H1 (cell line): ENCODE data around the gene ST8SIA2. TPM values are rescaled to one million over a fixed set of nuclear protein-coding genes. Genes with fewer than 3 reads are reported as not detected.

Experiments used
- CTCF ChIA-PET: fragments of 300-600 bp; sonication (Branson Sonifier 250); formaldehyde crosslinking; loops from one replicate; lab custom pipeline; 2021; ENCODE audit not compliant: partially characterized antibody; lab: Charles Lee
- POLR2A ChIA-PET: fragments of 300-600 bp; sonication (Branson Sonifier 250); formaldehyde crosslinking; loops from one replicate; lab custom pipeline; 2021; ENCODE audit warnings: inconsistent platforms; ENCODE audit not compliant: partially characterized antibody; lab: Charles Lee
- DNase-seq, 2 experiments: peaks; one replicate each; pipeline versions ENCODE4 v3.0.0 to v3.0.0-alpha.2; 2010 to 2022; ENCODE audit warnings: low spot score in 2 of 2, low read depth in 1 of 2, mixed read lengths in 1 of 2
- FAIRE-seq: peaks from 2 replicates; lab custom pipeline; 2011; peaks lifted over from hg19 to GRCh38; lab: Jason Lieb, UNC
- H2AFZ ChIP-seq: 2 replicates; pipeline ENCODE4 v1.8.1; 2012; ENCODE audit warnings: low read length, inconsistent platforms
- H2AK5ac ChIP-seq: 2 replicates; pipeline ENCODE4 v1.6.1; 2013; ENCODE audit warnings: low read depth, low read length
- H2BK120ac ChIP-seq: replicated peaks from 2 replicates; pipeline ENCODE3; 2013; ENCODE audit warnings: low read depth, low read length, inconsistent platforms
- H2BK12ac ChIP-seq: 2 replicates; pipeline ENCODE4 v1.6.1; 2013; ENCODE audit warnings: low read depth, low read length
- H2BK15ac ChIP-seq: 2 replicates; pipeline ENCODE4 v1.6.1; 2013; ENCODE audit warnings: low read length
- H2BK20ac ChIP-seq: 2 replicates; pipeline ENCODE4 v1.6.1; 2013; ENCODE audit warnings: low read length
- H2BK5ac ChIP-seq: 2 replicates; pipeline ENCODE4 v1.6.1; 2013; ENCODE audit warnings: low read depth, low read length
- H3K14ac ChIP-seq: 2 replicates; pipeline ENCODE4 v1.6.1; 2013; ENCODE audit warnings: inconsistent platforms; ENCODE audit not compliant: insufficient read length
- H3K18ac ChIP-seq: 2 replicates; pipeline ENCODE4 v1.6.1; 2013; ENCODE audit warnings: low read length; ENCODE audit errors: extremely low read depth
- H3K23ac ChIP-seq: 2 replicates; pipeline ENCODE4 v1.6.1; 2013; ENCODE audit warnings: inconsistent platforms; ENCODE audit not compliant: insufficient read length
- H3K23me2 ChIP-seq: 2 replicates; pipeline ENCODE4 v1.6.1; 2013; ENCODE audit warnings: low read depth, low read length
- H3K27ac ChIP-seq: 2 replicates; pipeline ENCODE4 v1.6.1; 2011; ENCODE audit warnings: low read depth, low read length, inconsistent platforms
- H3K27me3 ChIP-seq, 4 experiments: replicated peaks in 1 of 4; 1 replicate in 1 of 4; 2 replicates in 3 of 4; pipeline versions ENCODE4 v1.6.1 to v1.8.1; 2011 to 2013; ENCODE audit warnings: low read length in 3 of 4, mild to moderate bottlenecking in 3 of 4, inconsistent platforms in 2 of 4, mixed read lengths in 2 of 4, moderate library complexity in 1 of 4; ENCODE audit not compliant: control insufficient read depth in 3 of 4, insufficient read depth in 3 of 4; ENCODE audit errors: extremely low read depth in 1 of 4
- H3K36me3 ChIP-seq, 4 experiments: 2 replicates each; pipeline versions ENCODE4 v1.6.1 to v1.8.1; 2011 to 2013; ENCODE audit warnings: mild to moderate bottlenecking in 4 of 4, low read length in 3 of 4, moderate library complexity in 2 of 4, control low read depth in 1 of 4, inconsistent platforms in 1 of 4; ENCODE audit not compliant: insufficient read depth in 4 of 4, control insufficient read depth in 2 of 4
- H3K4ac ChIP-seq: replicated peaks from 2 replicates; pipeline ENCODE3; 2013; ENCODE audit warnings: low read length, low read depth, mixed read lengths, inconsistent platforms; ENCODE audit not compliant: insufficient read length
- H3K4me1 ChIP-seq, 4 experiments: replicated peaks in 1 of 4; 1 replicate in 1 of 4; 2 replicates in 3 of 4; pipeline versions ENCODE4 v1.6.1 to v1.8.1; 2011 to 2013; ENCODE audit warnings: low read length in 3 of 4, inconsistent platforms in 2 of 4, mixed read lengths in 1 of 4; ENCODE audit not compliant: insufficient read depth in 4 of 4, control insufficient read depth in 3 of 4
- H3K4me2 ChIP-seq, 2 experiments: 2 replicates each; pipeline versions ENCODE4 v1.6.1 to v1.8.1; 2011 to 2013; ENCODE audit warnings: low read depth in 2 of 2, low read length in 2 of 2, control low read depth in 1 of 2, inconsistent platforms in 1 of 2, mild to moderate bottlenecking in 1 of 2; ENCODE audit not compliant: insufficient read depth in 1 of 2
- H3K4me3 ChIP-seq, 4 experiments: fragments of 200-600, 300-600 bp in 1 of 4; sonication (generic), shearing (Covaris generic), sonication (Bioruptor Twin) in 1 of 4; 2 replicates each; pipeline versions ENCODE4 v1.5.1 to v1.8.1; 2011 to 2016; ENCODE audit warnings: low read length in 4 of 4, low read depth in 3 of 4, control low read depth in 2 of 4, inconsistent platforms in 2 of 4, mild to moderate bottlenecking in 2 of 4, mixed read lengths in 1 of 4, moderate library complexity in 1 of 4; ENCODE audit not compliant: insufficient read depth in 2 of 4; ENCODE audit errors: extremely low read depth in 1 of 4
- H3K56ac ChIP-seq: replicated peaks from 2 replicates; pipeline ENCODE3; 2013; ENCODE audit warnings: low read depth, mild to moderate bottlenecking, mixed read lengths, low read length, inconsistent platforms; ENCODE audit not compliant: insufficient read length
- H3K79me1 ChIP-seq: 2 replicates; pipeline ENCODE4 v1.6.1; 2013; ENCODE audit warnings: low read depth, low read length, control low read depth
- H3K79me2 ChIP-seq, 2 experiments: 2 replicates each; pipeline versions ENCODE4 v1.6.1 to v1.8.1; 2012 to 2013; ENCODE audit warnings: low read length in 2 of 2, mild to moderate bottlenecking in 2 of 2, inconsistent platforms in 1 of 2; ENCODE audit not compliant: insufficient read depth in 2 of 2, control insufficient read depth in 1 of 2
- H3K9ac ChIP-seq, 4 experiments: replicated peaks in 1 of 4; 1 replicate in 1 of 4; 2 replicates in 3 of 4; pipeline versions ENCODE4 v1.6.1 to v1.8.1; 2011 to 2013; ENCODE audit warnings: low read depth in 3 of 4, low read length in 3 of 4, control low read depth in 2 of 4, mild to moderate bottlenecking in 2 of 4, moderate library complexity in 2 of 4, inconsistent platforms in 1 of 4; ENCODE audit errors: extremely low read depth in 1 of 4
- H3K9me3 ChIP-seq, 2 experiments: 2 replicates each; pipeline versions ENCODE4 v1.6.1 to v1.8.1; 2012 to 2013; ENCODE audit warnings: mild to moderate bottlenecking in 2 of 2, moderate library complexity in 2 of 2, control low read depth in 1 of 2, inconsistent platforms in 1 of 2, low read depth in 1 of 2, low read length in 1 of 2, mixed read lengths in 1 of 2; ENCODE audit not compliant: insufficient read depth in 2 of 2
- H4K20me1 ChIP-seq, 2 experiments: replicated peaks in 1 of 2; 2 replicates each; pipeline versions ENCODE3 to v1.8.1; 2011 to 2013; ENCODE audit warnings: inconsistent platforms in 2 of 2, low read length in 2 of 2, mild to moderate bottlenecking in 1 of 2; ENCODE audit not compliant: insufficient read depth in 2 of 2, control insufficient read depth in 1 of 2
- H4K5ac ChIP-seq: 2 replicates; pipeline ENCODE4 v1.6.1; 2013; ENCODE audit warnings: low read length, low read depth, mixed read lengths, inconsistent platforms; ENCODE audit not compliant: insufficient read length
- H4K8ac ChIP-seq: 2 replicates; pipeline ENCODE4 v1.8.0; 2013; ENCODE audit warnings: mild to moderate bottlenecking, moderate library complexity, low read length, inconsistent platforms; ENCODE audit not compliant: insufficient read depth; ENCODE audit errors: extremely low read depth
- H4K91ac ChIP-seq: replicated peaks from 2 replicates; pipeline ENCODE3; 2013; ENCODE audit warnings: low read length, mixed read lengths, inconsistent platforms; ENCODE audit not compliant: insufficient read length
- ATF2 ChIP-seq: IDR thresholded peaks from 2 replicates; pipeline ENCODE4 v1.6.1; 2012; ENCODE audit warnings: low read length, inconsistent platforms
- CBX5 ChIP-seq: fragments of 300-800, 300-1000 bp; sonication (generic); IDR thresholded peaks from 2 replicates; pipeline ENCODE4 v1.7.1; 2016; ENCODE audit warnings: antibody characterized with exemption, low read length, low read depth
- CEBPB ChIP-seq: IDR thresholded peaks from 2 replicates; pipeline ENCODE4 v1.6.1; 2012; ENCODE audit warnings: low read depth, low read length
- CREB1 ChIP-seq: IDR thresholded peaks from 2 replicates; pipeline ENCODE4 v1.6.1; 2012; ENCODE audit warnings: inconsistent platforms
- GABPA ChIP-seq: IDR thresholded peaks from 2 replicates; pipeline ENCODE4 v1.6.1; 2011; ENCODE audit warnings: mild to moderate bottlenecking, low read length, moderate library complexity, borderline replicate concordance; ENCODE audit not compliant: insufficient read depth
- RAD21 ChIP-seq, 2 experiments: IDR thresholded peaks in 1 of 2; conservative IDR thresholded peaks in 1 of 2; 2 replicates each; pipeline ENCODE4 v1.6.1; 2011; ENCODE audit warnings: low read depth in 2 of 2, low read length in 2 of 2, improper control_type of control experiment in 1 of 2, inconsistent platforms in 1 of 2, mild to moderate bottlenecking in 1 of 2, moderate library complexity in 1 of 2
- YY1 ChIP-seq: IDR thresholded peaks from 2 replicates; pipeline ENCODE4 v1.6.1; 2011; ENCODE audit warnings: low read depth, mild to moderate bottlenecking, low read length
- WGBS, 2 experiments: shearing (Covaris generic) in 1 of 2; methylation state at CpG; one replicate each; pipeline versions ENCODE4 v1.1.6 to v1.1.7; 2013 to 2015; ENCODE audit warnings: low lambda C conversion rate in 2 of 2, mixed read lengths in 2 of 2, inconsistent platforms in 1 of 2, low coverage in 1 of 2, missing lambda C conversion rate in 1 of 2; ENCODE audit not compliant: insufficient replicate concordance in 2 of 2, insufficient coverage in 1 of 2, insufficient read length in 1 of 2; ENCODE audit errors: extremely low coverage in 1 of 2, missing lambda C conversion rate in 1 of 2; 5-methylcytosine and 5-hydroxymethylcytosine counted together
- polyA plus RNA-seq, 7 experiments: library from polyadenylated mRNA; depleted of rRNA in 3 of 7; stranded (reverse) in 5 of 7; unstranded in 2 of 7; fragments of >200 nt in 5 of 7; fragments of 200-250 nt in 2 of 7; gene quantifications; 1 replicate in 5 of 7; 2 replicates in 1 of 7; 4 replicates in 1 of 7; pipeline versions ENCODE4 v1.2.1 to v1.2.3, GENCODE V29; 2011 to 2013; ENCODE audit warnings: missing spikeins in 2 of 7, mixed read lengths in 2 of 7
- total RNA-seq: library from RNA; stranded (reverse); fragmentation: NEBNext Ultra II Directional; extraction: Animal tissue kit (Norgen Biotek cat#: 25700); gene quantifications from 2 replicates; pipeline ENCODE4 v1.2.1, GENCODE V29; 2021

ST8SIA2 gene
- total and polyA plus RNA-seq, 2 of the 8 experiments (the other 6 are each of a cell fraction or from before 2014, with no cell fraction given) = 3.0 to 4.5 TPM

- CTCF ChIA-PET = no interaction called here
- Histone ChIP-seq H3K18ac (no peak overlapping the region), H3K79me2 (no peaks in the 10 kb centered on the region)
- no peak for TF ChIP-seq YY1
- TF ChIP-seq CBX5 = no peak
- no peak for TF ChIP-seq RAD21 (IDR thresholded peaks at IDR 0.05 in 1 of 2, conservative IDR thresholded peaks at IDR 0.05 in 1 of 2; ENCODE audit: low read depth in 2 of 2, low read length in 2 of 2)
- TF ChIP-seq ATF2 = no peak
- TF ChIP-seq CEBPB = no peak
- no peak for TF ChIP-seq GABPA
- no peak for TF ChIP-seq CREB1
Measured at GRCh38 chr15:92466834-92467233, 73.2 kb downstream of the ST8SIA2 start.

More at GRCh38 chr15:92466834-92467233, 73.2 kb downstream of the ST8SIA2 start:
- Histone ChIP-seq H2BK5ac (no peak overlapping the region), H2BK120ac (no peak overlapping the region), H3K4ac (no peak overlapping the region), H3K4me3 (no peak overlapping the region), H3K36me3 (no peaks in the 10 kb centered on the region), H4K20me1 (no peaks in the 10 kb centered on the region), H4K91ac (no peak overlapping the region), H2BK15ac (no peak overlapping the region), H3K4me2 (no peak overlapping the region), H3K23me2 (no peaks in the 10 kb centered on the region), H3K4me1 (no peaks in the 10 kb centered on the region), H3K56ac (no peak overlapping the region), H3K14ac (no peak overlapping the region), H4K8ac (peak overlapping the region; percentile 18; the same call in 1 of the 2 replicates), H3K23ac (no peak overlapping the region), H3K9ac (no peak overlapping the region), H2BK12ac (no peak overlapping the region), H4K5ac (no peak overlapping the region), H3K79me1 (no peaks in the 10 kb centered on the region), H3K27me3 (no peaks in the 10 kb centered on the region), H3K9me3 (no peaks in the 10 kb centered on the region), H2AFZ (no peak overlapping the region), H2BK20ac (no peak overlapping the region), H3K27ac (no peak overlapping the region), H2AK5ac (no peak overlapping the region)
- DNase-seq (no peak), FAIRE-seq (no peak)
- POLR2A ChIA-PET = no interaction called here
- WGBS, 2 experiments = 89% methylated on average over 8 of the region's 8 CpGs; no CpG with 5 or more reads in 1 of the 2 experiments
